HL-60 (cell line): ENCODE measurements around the gene CPT2.

Source experiments
- CTCF ChIP-seq: IDR thresholded peaks from one replicate; pipeline ENCODE4 v1.5.1; 2011; ENCODE audit warnings: low read length, control low read depth, inconsistent platforms; ENCODE audit not compliant: insufficient read depth
- GABPA ChIP-seq: IDR thresholded peaks from 2 replicates; pipeline ENCODE4 v1.6.1; 2012; ENCODE audit warnings: low read depth
- REST ChIP-seq: IDR thresholded peaks from 2 replicates; pipeline ENCODE4 v1.6.1; 2012; ENCODE audit warnings: low read depth; ENCODE audit not compliant: insufficient replicate concordance

GRCh38 chr1:53249706-53250105 is 53.1 kb downstream of the CPT2 start:
- TF ChIP-seq REST (no peak), CTCF (no peak), GABPA (no peak)
